OCI-M1 (cell line): ENCODE measurements around the gene EVA1C.
"Not testable (repeated sequence)": the region's sequence is repeated elsewhere in the genome, so short reads cannot be mapped to it uniquely, and the experiment has no call there.

ENCODE experiments used
- DNase-seq: peaks from one replicate; lab custom pipeline; 2025; lab: John Stamatoyannopoulos, UW

Gene EVA1C

DNA sequence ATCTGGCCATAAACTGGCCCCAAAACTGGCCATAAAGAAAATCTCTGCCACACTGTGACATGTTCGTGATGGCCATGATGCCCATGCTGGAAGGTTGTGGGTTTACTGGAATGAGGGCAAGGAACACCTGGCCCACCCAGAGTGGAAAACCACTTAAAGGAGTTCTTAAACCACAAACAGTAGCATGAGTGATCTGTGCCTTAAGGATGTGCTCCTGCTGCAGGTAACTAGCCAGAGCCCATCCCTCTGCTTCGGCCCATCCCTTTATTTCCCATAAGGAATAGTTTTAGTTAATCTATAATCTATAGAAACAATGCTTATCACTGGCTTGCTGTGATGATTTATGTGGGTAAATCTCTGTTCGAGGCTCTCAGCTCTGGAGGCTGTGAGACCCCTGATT is 50.1 kb downstream of the EVA1C start:
- not testable (repeated sequence) for DNase-seq

DNA sequence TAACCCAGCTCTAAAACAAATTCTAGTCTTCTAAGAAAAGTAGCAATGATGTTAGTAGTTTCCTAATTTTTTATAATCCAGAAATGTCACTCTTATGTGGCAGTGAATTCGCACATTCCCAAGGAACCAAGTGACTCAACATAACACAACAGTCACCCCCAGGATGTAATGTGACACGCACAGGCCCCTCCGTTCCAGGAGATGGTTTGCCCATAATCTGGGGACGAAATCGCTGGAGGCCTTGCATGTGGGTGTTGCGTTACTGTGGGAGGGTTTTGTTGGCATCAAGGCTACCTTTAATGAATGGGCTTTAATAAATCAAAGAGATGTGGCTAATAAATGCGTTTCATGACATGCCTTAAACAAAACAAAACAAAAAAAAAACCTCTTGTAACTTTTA is 50.9 kb downstream of the EVA1C start:
- no peak for DNase-seq

DNA sequence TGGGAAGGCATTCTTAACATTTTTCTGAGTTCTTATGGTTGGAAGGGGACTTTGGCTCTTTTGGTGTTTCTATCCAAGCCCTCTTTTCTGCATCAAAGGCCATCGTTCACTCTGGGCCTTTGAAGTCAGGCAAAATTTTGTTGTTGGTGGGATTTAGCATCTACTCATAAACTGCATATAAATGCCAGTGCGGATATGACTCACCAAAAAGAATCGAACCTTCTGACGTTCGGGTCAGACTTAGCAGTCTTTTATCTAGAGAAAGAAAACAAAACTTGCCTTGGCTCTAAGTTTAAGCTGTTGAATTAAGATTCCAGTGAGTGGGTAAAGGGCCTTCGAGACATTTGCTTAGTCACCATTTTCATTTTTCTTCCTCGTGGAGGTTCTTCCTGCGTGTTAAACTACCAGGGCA is 51.4 kb downstream of the EVA1C start:
- no peak for DNase-seq

DNA sequence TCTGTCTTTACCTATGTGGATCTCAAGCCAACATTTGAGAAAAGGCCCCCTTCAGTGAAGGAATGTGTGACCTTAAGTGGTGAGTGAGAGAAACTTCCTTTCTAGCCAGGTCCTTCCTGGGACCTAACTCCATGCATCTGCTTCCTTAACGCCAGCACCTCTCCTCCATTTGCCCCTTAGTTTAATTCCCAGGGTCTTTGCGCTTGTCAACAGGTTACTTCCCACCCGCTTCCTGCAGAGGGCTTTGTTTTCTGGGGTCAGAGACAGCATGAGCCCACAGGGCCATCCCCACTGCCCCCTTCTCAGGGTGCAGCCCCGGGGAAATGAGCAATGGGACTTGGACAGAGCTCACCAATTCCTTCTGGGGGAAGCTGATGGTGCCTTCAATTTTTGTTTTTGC is 54.8 kb downstream of the EVA1C start:
- no peak for DNase-seq

DNA sequence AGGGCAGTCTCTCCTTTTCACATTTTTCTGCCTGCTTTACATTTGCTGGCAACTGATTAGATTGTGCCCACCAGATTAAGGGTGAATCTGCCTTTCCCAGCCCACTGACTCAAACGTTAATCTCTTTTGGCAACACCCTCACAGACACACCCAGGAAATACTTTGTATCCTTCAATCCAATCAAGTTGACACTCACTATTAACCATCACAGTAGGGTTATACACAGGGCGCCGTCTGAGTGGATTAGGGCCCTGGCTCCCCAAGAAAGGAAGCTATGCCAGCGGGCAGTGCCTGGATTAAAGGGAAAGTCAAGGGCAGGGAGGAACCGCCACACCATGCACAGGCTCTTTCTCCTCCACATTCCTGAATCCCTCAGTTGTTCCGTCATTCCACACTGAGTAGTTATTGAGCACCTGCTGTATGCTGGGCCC is 56.2 kb downstream of the EVA1C start:
- DNase-seq: no peak

DNA sequence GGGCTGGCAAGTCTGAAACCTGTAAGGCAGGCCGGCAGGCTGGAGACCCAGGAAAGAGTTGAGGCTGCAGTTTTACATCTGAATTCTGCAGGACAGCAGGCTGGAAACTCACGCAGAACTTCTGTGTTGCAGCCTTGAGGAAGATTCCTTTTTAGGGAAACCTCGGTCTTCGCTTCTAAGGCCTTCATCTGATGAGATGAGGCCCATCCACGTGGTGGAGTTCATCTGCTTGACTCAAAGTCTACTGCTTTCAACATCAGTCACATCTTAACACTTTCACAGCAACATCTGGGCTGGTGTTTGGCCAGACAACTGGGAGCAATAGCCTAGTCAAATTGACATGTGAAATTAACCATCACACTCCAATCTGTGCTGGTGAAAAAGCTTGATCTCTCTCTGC is 57.1 kb downstream of the EVA1C start:
- no peak for DNase-seq

DNA sequence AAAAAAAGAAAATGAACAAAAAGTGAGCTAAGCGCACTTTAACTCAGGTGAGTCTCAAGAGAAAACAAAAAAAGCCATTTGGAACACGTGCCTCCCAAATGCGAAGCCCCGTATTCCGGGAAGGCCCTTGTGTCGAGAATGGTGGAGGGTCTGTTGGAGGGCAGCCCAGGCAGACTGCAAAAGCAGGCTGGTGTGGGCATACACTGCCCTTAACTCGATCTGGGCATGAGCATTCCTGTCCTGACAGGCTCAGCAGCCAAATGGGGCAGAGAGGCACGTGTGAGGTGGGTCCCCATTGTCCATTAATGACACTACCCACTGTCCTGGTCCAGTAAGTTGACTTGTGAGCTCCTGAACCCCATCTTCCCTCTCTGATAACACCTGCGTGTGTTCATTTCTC is 57.7 kb downstream of the EVA1C start:
- no peak for DNase-seq

DNA sequence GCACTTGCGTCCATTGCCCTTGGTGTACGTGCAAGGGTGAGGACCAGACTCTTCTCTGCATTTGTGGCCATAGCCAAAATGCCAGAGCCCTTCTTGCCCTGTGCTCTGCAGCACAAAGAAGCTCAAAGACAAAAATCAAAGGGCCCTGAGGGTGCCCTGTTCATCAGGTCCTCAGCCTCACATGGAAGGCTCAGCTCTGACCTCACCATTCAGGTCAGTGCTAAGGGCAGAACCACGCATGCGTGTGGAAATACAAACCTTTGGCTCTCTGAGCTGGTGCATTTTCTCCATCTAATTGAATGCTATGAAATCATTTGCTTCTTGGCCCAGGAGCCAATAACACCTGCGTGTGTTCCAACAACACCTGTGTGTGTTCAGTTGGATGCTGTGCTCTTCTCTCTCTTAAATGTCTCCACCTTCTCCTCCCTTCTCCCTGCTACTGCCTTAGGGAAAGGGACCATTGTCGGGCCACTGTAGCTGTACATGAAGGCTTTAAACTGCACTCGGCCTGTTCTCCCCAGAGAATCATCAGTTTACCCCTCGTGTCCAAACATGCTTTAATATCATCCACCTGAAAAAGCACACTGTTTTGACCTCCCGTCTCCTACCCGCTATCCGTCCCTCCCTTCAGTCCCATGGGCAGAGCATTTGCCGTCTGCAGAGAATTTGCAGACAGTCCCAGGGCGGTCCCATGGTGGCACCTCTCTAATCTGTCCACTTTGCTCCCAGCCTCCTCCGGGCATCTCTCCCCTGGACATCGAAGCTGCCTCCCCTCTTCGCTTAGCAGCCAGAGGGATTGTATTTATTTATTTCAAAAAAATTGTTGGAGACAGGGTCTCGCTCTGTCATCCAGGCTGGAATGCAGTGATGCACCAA is 60.6 kb downstream of the EVA1C start:
- DNase-seq: no peak

DNA sequence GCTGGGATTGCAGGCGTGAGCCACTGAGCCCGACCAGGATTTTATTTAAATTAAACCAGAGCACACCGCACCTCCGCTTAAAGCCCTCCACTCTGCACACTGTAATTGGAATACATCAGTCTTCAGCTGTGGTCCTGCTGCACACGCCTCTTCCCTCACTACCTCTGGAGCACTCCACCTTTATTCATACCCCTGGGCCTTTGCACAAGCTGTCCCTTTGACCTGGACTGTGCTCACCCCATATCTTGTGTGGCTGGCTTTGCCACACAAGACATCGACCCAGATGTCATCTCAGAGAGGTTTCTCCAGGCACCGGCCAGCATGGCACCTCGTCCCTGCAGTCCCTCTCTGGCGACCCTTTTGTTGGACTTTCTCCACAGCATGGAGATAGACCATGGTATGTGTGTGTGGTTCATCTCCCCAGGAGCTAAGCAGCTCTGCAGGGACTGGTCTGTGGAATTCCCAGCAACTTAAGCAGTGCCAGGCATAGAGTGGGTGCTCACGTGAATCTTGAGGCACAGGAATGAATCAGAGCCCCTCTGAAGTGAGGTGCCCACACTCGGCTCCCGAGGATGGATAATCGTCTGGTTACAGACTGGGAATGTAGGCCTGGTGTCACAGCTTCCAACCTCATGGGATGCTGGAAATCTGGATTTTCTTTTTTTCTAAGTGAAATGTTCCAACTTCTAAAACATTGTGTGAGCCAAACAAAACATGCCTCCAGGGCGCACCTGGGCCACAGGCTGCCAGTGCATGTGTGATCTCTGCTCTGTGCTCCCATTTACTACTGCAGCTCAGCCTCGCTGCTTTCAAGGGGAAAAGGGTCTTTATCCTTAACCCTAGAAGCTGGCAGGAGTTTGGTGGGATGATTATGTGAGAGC is 61.9 kb downstream of the EVA1C start:
- no peak for DNase-seq

DNA sequence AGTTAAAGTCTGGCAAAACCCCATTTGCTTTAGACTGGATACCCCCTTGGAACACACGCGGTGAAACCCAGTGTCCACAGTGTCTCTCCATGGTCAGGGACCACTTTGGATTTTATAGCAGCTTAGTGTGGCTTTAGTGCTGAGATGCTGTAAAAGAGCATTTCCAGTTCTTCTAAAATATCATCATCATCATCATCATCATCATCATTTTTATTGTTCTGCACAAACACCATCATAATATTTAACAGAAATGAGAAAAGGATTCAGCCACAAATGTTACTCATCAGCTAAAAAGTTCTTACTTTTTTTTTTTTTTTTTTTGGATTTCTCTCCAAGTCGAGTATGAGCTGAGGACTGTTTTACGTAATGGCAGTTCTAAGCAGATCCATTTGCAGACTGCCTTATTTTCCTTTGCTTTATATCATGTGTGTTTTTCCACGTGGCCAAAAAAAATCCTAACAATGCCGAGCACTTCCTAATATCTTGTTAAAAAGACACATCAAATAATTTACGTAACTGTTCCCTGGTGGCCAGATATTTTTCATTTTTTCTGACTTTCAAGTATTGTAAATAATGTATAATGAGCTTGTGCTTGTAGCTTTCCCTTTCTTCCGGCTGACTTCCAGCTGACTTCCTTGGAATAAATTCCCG is 62.8 kb downstream of the EVA1C start:
- DNase-seq: no peak

DNA sequence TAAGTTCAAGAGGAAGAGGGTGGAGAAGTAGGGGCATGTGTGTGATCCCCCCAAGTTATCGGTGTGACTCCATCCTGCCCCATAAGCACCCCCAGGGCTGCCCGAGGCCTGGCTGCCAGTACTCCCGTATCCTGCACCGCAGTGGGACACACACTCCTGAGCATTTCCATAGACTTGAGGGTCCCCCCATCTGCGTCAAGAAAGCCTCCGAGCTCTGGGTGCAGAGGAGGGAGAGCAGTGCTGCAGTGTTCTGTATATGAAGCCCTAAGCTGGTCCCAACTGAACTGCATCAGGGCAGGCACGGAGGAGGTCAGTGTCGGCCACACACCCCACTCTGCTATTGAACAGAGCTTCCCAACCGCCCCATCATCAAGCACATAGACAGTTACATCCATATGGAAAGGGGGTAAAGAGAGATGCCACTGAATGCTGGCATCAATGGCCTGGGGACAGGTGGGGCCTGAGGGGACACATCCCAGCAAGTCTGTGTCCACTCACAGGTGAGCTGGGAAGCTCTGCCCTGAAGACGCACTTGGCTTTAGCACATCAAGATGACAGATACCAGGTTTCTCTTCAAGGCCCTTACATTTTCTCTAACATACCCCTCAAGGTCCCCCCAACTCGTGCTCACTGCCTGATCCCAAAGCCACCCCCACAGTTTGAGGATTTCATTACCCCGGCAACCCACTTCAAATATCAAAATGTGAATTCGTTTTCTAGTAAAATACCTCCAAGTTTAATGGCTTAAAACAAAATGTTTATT is 64.3 kb downstream of the EVA1C start:
- DNase-seq: no peak

DNA sequence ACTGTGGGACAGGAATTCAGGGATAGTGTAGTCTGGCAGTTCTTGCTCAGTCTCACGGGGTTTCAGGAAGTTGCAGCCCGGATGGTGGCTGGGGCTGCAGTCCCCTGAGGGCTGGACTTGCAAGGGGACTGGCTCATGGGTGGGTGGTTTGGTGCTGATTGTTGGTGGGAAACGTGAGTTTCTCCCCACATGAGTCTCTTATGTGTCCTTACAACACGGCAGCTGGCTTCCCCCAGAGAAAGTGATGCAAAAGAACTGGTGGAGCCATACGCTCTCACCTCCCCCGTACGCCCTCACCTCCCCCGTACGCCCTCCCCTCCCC is 64.9 kb downstream of the EVA1C start:
- no peak for DNase-seq

DNA sequence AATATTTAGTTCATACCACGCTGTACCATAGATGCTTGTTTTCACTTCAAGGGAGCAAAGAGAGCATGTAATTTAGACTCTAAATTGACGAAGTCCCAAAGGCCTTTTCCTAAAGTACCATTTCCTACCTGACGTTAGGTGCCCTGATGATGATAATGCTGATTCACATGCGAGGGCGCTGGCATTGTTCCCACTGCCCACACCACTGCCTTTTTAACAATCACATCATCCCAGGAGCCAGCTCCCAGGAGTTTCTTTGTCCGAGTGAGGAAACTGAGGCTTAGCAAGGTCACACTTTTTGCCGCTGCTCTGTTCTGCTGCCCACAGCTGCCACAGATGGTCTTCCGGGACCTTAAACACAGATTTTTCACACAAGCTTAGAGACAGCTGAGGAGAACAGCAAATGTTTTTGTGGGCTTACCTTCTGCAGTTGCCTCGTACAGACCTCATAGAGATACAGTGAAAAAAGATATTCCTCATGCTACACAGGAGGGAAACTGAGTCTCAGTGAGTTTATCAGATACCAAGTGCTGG is 69.4 kb downstream of the EVA1C start:
- no peak for DNase-seq

DNA sequence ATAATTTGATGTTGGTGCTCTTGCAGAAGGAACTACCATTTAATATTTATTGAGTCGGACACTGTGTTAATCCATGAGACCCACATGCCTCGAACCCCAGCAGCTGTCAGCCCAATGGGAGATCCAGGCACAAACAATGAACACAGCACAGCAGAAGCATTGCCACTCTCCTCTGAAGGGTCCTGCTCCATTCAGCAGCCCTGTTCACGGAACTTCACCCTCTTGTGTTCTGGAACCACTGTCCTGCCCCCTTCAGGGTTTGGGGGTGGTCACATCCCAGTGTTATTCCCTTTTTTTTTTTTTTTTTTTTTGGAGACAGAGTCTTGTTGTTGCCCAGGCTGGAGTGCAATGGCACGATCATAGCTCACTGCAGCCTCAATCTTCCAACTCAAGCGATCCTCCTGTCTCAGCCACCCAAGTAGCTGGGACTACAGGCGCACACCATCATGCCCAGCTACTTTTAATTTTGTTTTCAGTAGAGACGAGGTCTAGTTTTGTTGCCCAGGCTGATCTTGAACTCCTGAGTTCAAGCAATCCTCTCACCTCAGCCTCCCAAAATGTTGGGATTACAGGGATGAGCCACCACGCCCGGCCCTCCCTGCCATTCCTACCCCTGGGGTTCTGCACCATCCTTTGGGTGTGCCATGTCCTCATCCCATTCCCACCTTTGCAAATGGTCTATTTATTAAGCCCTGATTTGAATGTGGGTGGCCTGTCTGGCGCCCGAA is 70.2 kb downstream of the EVA1C start:
- no peak for DNase-seq

DNA sequence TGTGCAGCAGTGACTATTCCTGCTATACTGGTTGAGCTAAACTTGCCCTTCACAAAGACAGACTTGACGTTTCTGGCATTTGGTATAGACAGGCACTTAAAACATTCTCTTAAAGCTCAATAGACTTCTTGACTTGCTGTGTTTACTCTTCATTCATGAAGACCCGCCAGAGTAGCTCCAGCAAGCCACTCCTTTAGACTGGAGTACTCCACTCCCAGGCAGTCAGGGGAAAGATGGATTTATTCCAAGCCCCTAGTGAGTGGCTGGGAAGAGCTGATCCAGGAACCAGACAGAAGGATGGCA is 70.7 kb downstream of the EVA1C start:
- DNase-seq: no peak

DNA sequence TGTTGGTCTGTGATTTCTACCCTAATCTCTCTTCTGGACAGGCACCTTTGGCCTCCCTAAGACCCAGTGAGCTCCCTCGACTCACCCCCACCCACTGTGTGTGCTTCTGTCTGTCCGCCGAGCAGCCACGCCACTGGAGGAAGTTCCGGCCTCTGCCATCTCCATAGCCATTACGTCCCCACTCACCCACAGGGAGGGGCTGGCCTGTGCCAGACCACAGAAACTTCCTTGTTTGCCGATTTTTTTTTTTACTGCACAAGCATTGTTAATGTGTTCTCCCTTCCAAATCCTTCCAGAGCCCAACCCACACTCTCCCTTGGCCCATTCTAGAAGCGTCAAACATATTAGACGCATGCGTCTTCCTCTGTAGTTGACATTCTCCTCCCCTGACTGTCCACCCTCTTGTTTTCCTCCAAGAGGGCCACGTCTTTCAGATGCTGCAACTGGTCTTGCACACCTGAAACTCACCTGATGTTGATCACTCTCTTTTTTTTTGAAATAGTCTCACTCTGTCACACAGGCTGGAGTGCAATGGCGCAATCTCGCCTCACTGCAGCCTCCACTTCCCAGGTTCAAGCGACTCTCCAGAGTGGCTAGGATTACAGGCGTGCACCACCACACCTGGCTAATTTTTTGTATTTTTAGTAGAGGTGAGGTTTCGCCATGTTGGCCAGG is 72.3 kb downstream of the EVA1C start:
- peak; percentile 20 for DNase-seq

DNA sequence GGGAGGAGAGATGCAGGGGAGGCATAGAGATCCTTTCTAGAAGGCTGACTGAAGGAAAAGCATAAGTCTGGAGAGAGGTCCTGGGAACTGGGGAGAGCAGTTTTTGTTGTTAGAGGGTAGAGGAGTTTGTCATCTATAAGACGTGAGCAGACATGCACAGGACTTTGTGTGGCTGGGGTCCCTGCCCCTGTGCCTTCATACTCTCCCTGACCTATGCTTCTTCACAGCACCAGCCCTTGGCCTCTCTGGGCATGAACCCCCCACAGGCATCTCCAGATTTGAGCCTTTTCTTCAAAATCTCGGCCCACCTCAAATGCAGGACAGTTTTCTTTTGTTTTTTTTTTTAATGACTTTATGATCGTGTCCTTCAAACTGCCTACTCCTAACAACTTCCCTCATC is 79.9 kb downstream of the EVA1C start:
- no peak for DNase-seq

DNA sequence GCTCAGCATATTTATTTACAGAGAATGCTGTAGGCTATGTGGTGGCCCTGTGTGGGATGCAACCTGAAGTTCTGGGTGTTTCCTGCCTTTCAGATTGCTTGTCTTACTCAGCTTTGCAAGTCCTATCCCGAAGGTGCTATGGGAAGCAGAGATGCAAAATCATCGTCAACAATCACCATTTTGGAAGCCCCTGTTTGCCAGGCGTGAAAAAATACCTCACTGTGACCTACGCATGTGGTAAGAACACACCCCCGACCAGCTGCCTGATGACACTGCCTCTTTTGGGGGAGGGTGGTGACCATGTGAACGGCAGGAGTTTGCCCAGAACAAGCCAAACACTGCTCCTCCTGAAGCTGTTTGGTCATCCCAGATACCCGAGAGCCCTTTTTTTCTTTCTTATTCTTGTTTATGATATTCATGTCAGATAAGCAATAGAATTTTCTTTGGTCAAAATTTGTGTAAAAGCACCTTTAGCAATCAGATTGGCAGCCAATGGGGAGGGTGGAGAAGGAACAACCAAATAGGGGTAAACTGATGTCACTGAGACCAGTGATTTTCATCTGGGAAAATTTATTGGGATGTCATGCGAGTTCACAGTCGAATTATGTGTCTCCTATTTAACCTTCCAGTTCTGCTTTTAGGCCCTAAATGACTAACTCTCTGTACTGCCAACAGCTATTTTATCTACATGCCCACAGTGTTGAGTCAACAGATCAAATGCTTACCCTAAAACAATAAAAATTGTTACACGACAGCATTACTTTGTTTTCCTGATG is 82.6 kb downstream of the EVA1C start:
- DNase-seq: peak; percentile 37

DNA sequence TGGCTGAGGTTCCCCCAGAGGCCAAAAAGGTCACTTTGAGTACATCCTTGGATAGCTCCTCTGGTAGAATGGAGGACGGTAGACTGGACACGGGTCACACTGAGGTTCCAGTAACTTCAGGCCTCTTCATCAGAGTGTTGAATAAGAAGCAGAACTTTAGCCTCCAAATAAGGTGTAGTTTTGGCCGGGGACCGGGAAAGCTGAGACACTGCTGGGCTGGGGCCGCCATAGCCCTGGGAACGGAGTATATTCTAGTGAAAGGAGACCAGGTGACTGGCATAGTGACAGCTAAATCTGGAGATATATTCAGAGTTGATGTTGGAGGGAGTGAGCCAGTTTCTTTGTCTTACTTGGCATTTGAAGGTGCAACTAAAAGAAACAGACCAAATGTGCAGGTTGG is 84.1 kb downstream of the EVA1C start:
- no peak for DNase-seq
